ENCODE measurements around the gene BMF.

The BMF gene

DNA sequence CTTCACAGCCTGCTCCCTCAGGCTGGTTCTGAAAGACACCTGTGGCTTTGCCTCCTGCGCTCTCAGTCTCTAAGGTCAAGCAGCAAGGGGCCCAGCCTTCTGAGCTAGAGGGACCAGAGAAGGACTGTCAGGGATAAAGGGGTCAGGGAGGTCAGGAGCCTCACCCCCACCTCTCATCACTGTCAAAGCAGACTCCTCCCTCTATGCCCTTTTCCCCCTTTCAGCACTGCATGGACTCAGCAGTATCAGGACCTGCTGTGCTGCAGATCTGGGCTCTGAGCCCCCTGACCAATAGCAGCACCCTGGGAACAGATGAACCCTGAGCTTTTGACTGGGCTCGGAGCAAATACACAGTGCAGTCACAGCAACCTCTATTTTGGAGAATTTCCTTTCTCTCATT, 3.2 kb upstream of the BMF start:
- Histone ChIP-seq H4K20me1 (ENCODE audit: control insufficient read depth, insufficient read depth, low read depth, low read length) (no peaks in the 10 kb centered on the region), H3K4me3 (ENCODE audit: low read length) (no peak overlapping the region), H3K4me2 (ENCODE audit: low read length) (no peak overlapping the region), H3K9me2 (replicated peaks; ENCODE audit: control insufficient read depth, low read length) (no peaks in the 10 kb centered on the region), H3K9me3 (ENCODE audit: control insufficient read depth, insufficient read depth, low read length) (no peaks in the 10 kb centered on the region), H3K27me3 (ENCODE audit: control insufficient read depth, low read length) (no peaks in the 10 kb centered on the region), H3K79me2 (ENCODE audit: control insufficient read depth, low read length) (peaks cover 17% of the 10 kb centered on the region), H3K36me3 (ENCODE audit: control insufficient read depth, low read length) (no peaks in the 10 kb centered on the region), H3K4me1 (ENCODE audit: control insufficient read depth, low read length) (peaks cover 56% of the 10 kb centered on the region), H3K27ac (ENCODE audit: low read depth, low read length) (no peak overlapping the region), H3F3A (ENCODE audit: control insufficient read depth, insufficient read depth) (peaks cover 8% of the 10 kb centered on the region)
- TF ChIP-seq EZH2phosphoT487 (IDR thresholded peaks at IDR 0.05; ENCODE audit: borderline replicate concordance, low read length), result no peak
- TF ChIP-seq, protein P1, sequence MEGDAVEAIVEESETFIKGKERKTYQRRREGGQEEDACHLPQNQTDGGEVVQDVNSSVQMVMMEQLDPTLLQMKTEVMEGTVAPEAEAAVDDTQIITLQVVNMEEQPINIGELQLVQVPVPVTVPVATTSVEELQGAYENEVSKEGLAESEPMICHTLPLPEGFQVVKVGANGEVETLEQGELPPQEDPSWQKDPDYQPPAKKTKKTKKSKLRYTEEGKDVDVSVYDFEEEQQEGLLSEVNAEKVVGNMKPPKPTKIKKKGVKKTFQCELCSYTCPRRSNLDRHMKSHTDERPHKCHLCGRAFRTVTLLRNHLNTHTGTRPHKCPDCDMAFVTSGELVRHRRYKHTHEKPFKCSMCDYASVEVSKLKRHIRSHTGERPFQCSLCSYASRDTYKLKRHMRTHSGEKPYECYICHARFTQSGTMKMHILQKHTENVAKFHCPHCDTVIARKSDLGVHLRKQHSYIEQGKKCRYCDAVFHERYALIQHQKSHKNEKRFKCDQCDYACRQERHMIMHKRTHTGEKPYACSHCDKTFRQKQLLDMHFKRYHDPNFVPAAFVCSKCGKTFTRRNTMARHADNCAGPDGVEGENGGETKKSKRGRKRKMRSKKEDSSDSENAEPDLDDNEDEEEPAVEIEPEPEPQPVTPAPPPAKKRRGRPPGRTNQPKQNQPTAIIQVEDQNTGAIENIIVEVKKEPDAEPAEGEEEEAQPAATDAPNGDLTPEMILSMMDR (IDR thresholded peaks at IDR 0.05; ENCODE audit: low read depth, low read length, poor library complexity, severe bottlenecking), result no peak

DNA sequence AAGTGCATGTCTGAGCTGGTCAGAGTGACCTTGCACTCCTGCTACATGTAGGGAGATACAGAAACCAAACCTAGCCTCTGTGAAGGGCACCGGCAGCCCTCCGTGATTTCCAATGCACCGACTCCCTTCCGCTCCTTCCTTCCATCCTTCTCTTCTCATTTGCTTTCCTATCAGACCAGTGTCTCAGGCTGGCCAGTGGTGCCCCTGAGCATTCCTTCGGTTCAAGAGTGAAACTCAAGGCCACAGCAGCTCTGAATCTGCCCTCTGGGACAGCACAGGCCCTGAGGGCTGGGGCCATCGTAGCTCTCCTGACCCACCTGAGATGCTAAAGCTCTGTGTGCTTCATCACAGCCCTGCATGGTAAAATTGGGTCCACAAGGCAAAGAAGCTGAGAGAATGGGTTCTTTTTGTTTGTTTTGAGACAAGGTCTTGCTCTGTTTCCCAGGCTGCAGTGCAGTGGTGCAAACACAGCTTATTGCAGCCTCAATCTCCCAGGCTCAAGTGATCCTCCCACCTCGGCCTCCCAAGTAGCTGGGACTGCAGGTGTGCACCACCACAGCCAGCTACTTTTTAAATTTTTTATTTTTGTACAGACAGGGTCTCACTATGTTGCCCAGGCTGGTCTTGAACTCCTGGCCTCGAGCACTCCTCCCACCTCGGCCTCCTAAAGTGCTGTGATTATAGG, 2.3 kb upstream of the BMF start:
- Histone ChIP-seq H3K36me3 (ENCODE audit: control insufficient read depth, low read length) (no peaks in the 10 kb centered on the region), H3F3A (ENCODE audit: control insufficient read depth, insufficient read depth) (peaks cover 14% of the 10 kb centered on the region), H3K4me3 (ENCODE audit: low read length) (no peak overlapping the region), H3K27me3 (ENCODE audit: control insufficient read depth, low read length) (no peaks in the 10 kb centered on the region), H3K9me2 (replicated peaks; ENCODE audit: control insufficient read depth, low read length) (no peaks in the 10 kb centered on the region), H4K20me1 (ENCODE audit: control insufficient read depth, insufficient read depth, low read depth, low read length) (no peaks in the 10 kb centered on the region), H3K27ac (ENCODE audit: low read depth, low read length) (no peak overlapping the region), H3K4me1 (ENCODE audit: control insufficient read depth, low read length) (peaks cover 56% of the 10 kb centered on the region), H3K79me2 (ENCODE audit: control insufficient read depth, low read length) (peaks cover 18% of the 10 kb centered on the region), H3K9me3 (ENCODE audit: control insufficient read depth, insufficient read depth, low read length) (no peaks in the 10 kb centered on the region), H3K4me2 (ENCODE audit: low read length) (no peak overlapping the region)
- TF ChIP-seq, protein P1 (IDR thresholded peaks at IDR 0.05; ENCODE audit: low read depth, low read length, poor library complexity, severe bottlenecking), result no peak
- no peak for TF ChIP-seq EZH2phosphoT487 (IDR thresholded peaks at IDR 0.05; ENCODE audit: borderline replicate concordance, low read length)

DNA sequence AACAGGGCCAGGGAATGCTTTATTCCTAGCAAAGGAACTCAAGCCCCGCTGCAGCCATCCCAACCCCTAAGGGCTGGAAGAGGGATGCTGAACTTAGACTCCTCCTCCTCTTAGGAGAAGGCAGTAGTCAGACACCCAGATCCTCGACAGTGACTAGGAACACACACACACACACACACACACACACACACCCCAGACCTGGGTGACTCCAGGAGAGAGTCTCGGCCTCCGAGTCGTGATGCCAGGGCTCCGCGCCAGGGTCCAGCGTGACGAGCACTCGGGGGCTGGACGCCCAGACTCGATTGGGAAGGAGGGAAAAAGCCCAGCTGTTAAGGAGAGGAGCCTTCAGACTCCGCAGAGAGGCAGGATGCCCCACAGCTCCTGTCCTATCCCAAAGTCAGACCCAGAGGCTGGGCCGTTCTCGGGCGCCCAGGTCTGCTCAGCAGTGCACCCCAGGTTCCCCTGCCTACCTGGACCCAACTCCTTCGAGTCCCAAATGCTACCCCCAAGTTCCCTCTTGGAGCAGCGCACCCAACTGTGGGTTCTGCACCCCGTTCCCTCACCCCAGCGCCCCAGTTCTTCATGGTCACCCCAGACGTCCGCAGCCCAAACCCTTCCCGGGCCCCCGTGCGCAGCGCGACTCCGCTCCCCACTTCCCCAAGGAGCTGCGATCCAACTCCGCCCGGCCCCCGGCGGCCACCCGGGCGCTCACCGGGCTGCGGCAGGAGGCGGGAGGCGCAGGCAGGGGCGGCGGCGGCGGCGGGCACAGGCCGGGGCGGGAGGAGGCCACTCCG, 421 bp downstream of the BMF start:
- Histone ChIP-seq H3K4me2 (ENCODE audit: low read length) (peak overlapping the region; percentile 84), H3K4me3 (ENCODE audit: low read length) (peak overlapping the region; percentile 89), H3F3A (ENCODE audit: control insufficient read depth, insufficient read depth) (peaks cover 17% of the 10 kb centered on the region), H3K27ac (ENCODE audit: low read depth, low read length) (peak overlapping the region; percentile 87), H3K36me3 (ENCODE audit: control insufficient read depth, low read length) (peaks cover 17% of the 10 kb centered on the region), H3K79me2 (ENCODE audit: control insufficient read depth, low read length) (peaks cover 36% of the 10 kb centered on the region), H3K27me3 (ENCODE audit: control insufficient read depth, low read length) (no peaks in the 10 kb centered on the region), H3K9me3 (ENCODE audit: control insufficient read depth, insufficient read depth, low read length) (no peaks in the 10 kb centered on the region), H4K20me1 (ENCODE audit: control insufficient read depth, insufficient read depth, low read depth, low read length) (no peaks in the 10 kb centered on the region), H3K4me1 (ENCODE audit: control insufficient read depth, low read length) (peaks cover 58% of the 10 kb centered on the region), H3K9me2 (replicated peaks; ENCODE audit: control insufficient read depth, low read length) (no peaks in the 10 kb centered on the region)
- TF ChIP-seq, protein P1 (IDR thresholded peaks at IDR 0.05; ENCODE audit: low read depth, low read length, poor library complexity, severe bottlenecking), result no peak
- no peak for TF ChIP-seq EZH2phosphoT487 (IDR thresholded peaks at IDR 0.05; ENCODE audit: borderline replicate concordance, low read length)

Data from DOHH2 (cell line).